Inferior parietal cortex (tissue), 1 donor: Measurements from ENCODE around the gene ZBED5.

Source experiments
- DNase-seq: peaks from one replicate; pipeline ENCODE4 v3.0.0-alpha.2; 2016; ENCODE audit errors: extremely low spot score

The ZBED5 gene

GRCh38 chr11:10878408-10879214 is 20.8 kb upstream of the ZBED5 start:
- DNase-seq: peak; percentile 27

GRCh38 chr11:10876158-10876557 is 18.3 kb upstream of the ZBED5 start:
- no peak for DNase-seq

GRCh38 chr11:10875430-10876021 is 17.7 kb upstream of the ZBED5 start:
- no peak for DNase-seq

GRCh38 chr11:10872097-10872496 is 14.2 kb upstream of the ZBED5 start:
- no peak for DNase-seq

GRCh38 chr11:10868352-10868751 is 10.5 kb upstream of the ZBED5 start:
- DNase-seq: no peak

- no peak for DNase-seq
Observed at GRCh38 chr11:10866893-10867331, 9.1 kb upstream of the ZBED5 start.

- DNase-seq: no peak
Observed at GRCh38 chr11:10865837-10866270, 8.0 kb upstream of the ZBED5 start.

- DNase-seq: no peak
Observed at GRCh38 chr11:10864688-10865087, 6.8 kb upstream of the ZBED5 start.

GRCh38 chr11:10862446-10862845 is 4.6 kb upstream of the ZBED5 start:
- DNase-seq: no peak

GRCh38 chr11:10861799-10862198 is 3.9 kb upstream of the ZBED5 start:
- DNase-seq: no peak

GRCh38 chr11:10861047-10861446 is 3.2 kb upstream of the ZBED5 start:
- no peak for DNase-seq

GRCh38 chr11:10858439-10859325 is 829 bp upstream of the ZBED5 start:
- peak; percentile 71 for DNase-seq

GRCh38 chr11:10857459-10857708 is 469 bp downstream of the ZBED5 start:
- DNase-seq: no peak

- peak; percentile 69 for DNase-seq
Observed at GRCh38 chr11:10856689-10857458, 979 bp downstream of the ZBED5 start.

GRCh38 chr11:10855295-10855694 is 2.6 kb downstream of the ZBED5 start:
- DNase-seq: no peak

GRCh38 chr11:10847960-10848860 is 9.6 kb downstream of the ZBED5 start:
- no peak for DNase-seq

- no peak for DNase-seq
Observed at GRCh38 chr11:10846660-10847059, 11.2 kb downstream of the ZBED5 start.

- DNase-seq: no peak
Observed at GRCh38 chr11:10845589-10845988, 12.3 kb downstream of the ZBED5 start.

GRCh38 chr11:10844796-10845195 is 13.1 kb downstream of the ZBED5 start:
- DNase-seq: no peak

- DNase-seq: no peak
Observed at GRCh38 chr11:10844356-10844755, 13.5 kb downstream of the ZBED5 start.

- DNase-seq: no peak
Observed at GRCh38 chr11:10838881-10839280, 19.0 kb downstream of the ZBED5 start.
